ENCODE measurements around the gene ARHGDIG.

Gene ARHGDIG

GRCh38 chr16:296806-297510 is 16.6 kb downstream of the ARHGDIG start:
- FAIRE-seq (no peak), DNase-seq (ENCODE audit: low spot score) (no peak)

DNA sequence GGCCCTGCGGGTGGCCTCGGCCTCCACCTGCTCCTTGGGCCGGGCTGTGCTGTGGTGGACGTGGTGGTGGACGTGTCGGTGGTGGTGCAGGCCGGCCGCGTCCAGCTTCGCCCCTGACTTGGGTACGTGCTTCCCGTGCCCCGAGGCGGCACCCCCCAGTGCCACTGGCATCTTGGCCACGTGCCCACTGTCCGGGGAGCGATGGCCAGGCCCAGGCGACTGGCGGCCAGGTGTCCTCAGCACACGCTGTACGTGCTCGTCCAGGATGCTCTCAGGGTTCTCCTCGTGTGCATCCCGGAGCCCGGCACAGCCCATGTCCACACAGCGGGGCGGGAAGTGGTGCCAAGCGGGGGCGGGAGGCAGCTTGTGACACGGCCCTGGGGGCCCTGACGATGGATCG is 17.4 kb downstream of the ARHGDIG start:
- DNase-seq (ENCODE audit: low spot score) (no peak), FAIRE-seq (no peak)

DNA sequence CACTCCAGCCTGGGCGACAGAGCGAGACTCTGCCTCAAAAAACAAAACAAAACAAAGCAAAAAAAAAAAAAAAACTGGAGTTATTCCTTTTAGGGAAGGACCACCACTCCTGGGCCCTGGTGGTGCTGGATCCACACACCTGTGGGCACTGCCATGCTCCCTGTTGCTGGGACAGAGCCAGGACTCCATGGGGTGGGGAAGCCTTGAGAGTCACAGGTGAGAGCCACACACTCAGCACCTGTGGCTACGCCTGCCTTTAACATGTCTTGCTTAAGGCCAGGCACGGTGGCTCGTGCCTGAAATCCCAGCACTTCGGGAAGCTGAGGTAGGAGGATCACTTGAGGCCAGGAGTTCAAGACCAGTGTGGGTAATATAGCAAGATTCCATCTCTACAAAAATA is 20.8 kb downstream of the ARHGDIG start:
- FAIRE-seq (no peak), DNase-seq (ENCODE audit: low spot score) (no peak)

DNA sequence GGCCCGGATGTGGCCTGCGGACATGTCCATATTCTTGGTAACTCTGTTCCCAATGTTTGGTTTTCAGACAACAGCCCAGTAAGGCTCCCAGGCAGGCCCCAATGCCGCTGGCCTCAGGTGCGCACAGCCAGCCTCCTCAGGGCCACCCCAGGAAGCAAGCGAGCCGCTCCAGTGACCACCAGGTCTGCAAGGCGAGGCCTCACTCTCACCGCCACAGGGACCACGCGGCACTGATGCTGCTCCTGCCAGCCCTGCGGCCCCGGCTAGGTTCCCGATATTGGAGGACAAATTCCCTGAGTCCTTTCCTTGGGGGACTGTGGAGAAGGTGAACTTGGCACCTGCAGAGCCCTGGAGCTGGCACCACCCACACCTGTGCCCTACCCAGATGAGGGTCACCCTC is 21.6 kb downstream of the ARHGDIG start:
- no peak for DNase-seq (ENCODE audit: low spot score)
- no peak for FAIRE-seq

DNA sequence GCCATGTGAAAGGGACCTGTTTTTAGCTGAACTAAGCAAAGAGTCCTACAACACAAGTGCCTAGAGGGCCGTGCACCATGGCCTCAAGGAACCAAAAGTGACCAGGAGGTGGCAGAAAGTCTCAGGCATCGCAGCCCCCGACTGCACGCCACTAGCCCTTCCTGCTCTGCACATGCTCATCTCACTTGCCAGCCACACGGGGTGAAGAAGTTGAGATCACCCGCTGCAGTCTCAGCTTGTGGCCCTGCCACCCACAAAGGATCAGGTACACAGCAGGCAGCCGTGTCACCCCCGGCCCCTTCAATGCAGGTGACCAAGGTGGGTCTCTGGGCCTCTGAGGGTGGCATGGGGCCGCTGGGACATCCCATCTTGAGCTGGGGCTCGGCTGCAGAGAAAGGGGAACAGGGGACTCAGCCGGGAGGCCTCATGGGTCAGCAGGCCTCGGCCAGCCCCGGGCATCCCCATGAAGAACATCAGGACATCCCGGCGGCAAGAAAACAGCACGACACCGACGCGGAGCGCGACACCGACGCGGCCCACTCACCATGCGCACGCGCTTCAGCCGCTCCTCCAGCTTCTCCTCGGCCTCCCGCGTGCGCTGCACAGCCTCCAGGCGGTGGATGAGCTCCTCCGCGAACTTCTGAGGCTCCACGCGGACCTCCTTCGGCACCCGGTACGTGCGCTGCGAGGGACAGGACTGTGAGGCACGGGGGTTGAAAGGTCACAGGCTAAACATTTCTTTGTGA is 23.5 kb downstream of the ARHGDIG start:
- DNase-seq (ENCODE audit: low spot score) (no peak), FAIRE-seq (no peak)

GRCh38 chr16:305916-306626 is 25.7 kb downstream of the ARHGDIG start:
- DNase-seq (ENCODE audit: low spot score) = no peak
- no peak for FAIRE-seq

GRCh38 chr16:306911-307370 is 26.6 kb downstream of the ARHGDIG start:
- DNase-seq (ENCODE audit: low spot score) (no peak), FAIRE-seq (no peak)

DNA sequence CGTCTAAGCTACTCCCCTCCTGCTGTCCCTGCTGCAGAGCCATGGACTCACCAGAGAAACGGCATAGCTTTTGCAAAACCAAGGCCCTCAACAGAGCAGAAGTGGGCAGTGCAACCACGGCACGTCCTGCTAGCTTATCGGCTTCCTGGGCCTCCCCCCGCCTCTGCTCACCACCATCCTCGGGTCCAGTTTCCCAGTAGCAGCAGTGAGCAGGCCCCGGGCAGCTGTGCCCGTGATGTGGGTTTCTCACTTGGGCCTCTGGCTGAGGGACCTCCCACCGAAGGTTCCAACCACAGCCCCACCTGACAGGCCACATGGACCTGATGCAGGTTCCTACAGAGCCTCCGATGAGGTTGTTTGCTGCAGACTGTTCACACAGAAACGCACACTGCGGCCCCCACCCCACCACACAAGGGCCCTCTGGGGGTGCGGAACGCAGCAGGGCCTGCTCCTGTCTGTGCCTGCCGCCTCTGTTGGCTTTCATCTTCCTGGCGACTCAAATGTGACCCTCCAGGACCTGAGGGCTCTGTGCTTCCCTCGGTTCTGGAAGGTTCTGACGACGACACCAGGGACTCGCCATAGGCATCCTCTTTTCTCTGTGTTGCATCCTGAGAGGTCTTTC is 27.4 kb downstream of the ARHGDIG start:
- DNase-seq (ENCODE audit: low spot score) = no peak

GRCh38 chr16:309476-309875 is 29.1 kb downstream of the ARHGDIG start:
- no peak for DNase-seq (ENCODE audit: low spot score)
- no peak for FAIRE-seq

More for the DNA sequence above, 27.4 kb downstream of the ARHGDIG start:
- FAIRE-seq = no peak

DNA sequence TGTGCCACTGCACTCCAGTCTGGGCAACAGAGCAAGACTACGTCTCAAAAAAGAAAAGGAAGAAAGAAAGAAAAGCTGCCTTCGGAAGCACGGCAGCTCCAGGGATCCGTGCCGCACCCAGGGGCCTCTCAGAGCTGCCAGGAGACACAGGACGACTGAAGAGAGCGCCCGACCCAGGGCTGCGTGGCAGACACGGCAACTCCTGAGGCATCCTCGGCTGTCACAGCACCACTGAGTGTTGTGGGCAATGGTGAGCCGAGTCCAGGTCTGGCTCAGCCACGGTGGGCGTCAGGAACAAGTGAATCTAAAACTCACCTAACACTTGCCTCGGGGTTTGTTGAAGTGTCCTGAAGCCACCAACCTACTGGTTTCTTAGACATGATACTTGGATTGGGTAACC is 31.3 kb downstream of the ARHGDIG start:
- FAIRE-seq (no peak), DNase-seq (ENCODE audit: low spot score) (no peak)

- FAIRE-seq = no peak
- DNase-seq (ENCODE audit: low spot score) = no peak
These were observed 34.0 kb downstream of the ARHGDIG start for GRCh38 chr16:314351-314750.

DNA sequence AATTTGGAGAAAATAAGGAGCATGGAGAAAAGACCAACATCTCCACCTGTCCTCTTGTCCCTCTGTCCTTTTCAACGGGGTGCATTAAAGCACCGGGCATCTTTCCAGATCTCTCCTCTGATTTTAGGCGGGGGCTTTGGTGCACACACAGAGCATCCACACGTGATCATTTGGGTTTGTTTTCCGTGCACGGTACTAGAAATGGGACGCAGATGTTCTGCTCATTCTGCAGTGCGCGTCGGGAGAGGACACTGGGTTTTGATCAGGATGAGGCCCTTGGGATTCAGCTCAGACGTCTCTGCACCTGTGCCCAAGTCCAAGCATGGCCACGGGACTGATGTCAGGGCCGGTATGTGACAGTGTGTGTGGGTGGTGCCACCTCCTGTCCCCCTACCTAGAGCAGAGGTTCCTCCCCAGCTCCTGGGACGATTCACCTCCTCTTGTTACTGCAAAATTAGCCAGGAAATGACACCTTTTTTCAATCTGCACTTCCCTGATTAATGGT is 34.5 kb downstream of the ARHGDIG start:
- FAIRE-seq = no peak
- no peak for DNase-seq (ENCODE audit: low spot score)

GRCh38 chr16:316741-317464 is 36.5 kb downstream of the ARHGDIG start:
- FAIRE-seq (no peak), DNase-seq (ENCODE audit: low spot score) (no peak)

DNA sequence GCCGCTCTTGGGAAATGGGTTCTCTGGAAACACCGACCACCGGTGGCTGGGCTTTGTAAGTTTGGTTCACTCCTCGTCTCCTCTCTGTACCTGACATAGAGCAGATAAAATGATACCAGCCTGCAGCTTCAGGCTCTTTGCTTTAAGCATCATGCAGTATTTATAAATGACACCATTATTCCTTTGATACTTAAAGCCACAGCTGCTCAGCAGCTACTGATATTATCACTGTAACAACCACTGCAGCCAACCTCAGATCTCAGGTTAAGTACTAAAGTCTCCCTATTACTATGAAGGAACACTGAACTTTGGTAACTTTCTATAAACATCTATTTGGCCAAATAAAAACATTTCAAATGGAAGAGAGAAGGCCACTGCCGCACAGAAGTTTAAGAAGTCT is 37.2 kb downstream of the ARHGDIG start:
- FAIRE-seq = no peak
- DNase-seq (ENCODE audit: low spot score) = no peak

GRCh38 chr16:318628-319027 is 38.2 kb downstream of the ARHGDIG start:
- FAIRE-seq (no peak), DNase-seq (ENCODE audit: low spot score) (no peak)

GRCh38 chr16:320206-320605 is 39.8 kb downstream of the ARHGDIG start:
- DNase-seq (ENCODE audit: low spot score) (no peak), FAIRE-seq (no peak)

DNA sequence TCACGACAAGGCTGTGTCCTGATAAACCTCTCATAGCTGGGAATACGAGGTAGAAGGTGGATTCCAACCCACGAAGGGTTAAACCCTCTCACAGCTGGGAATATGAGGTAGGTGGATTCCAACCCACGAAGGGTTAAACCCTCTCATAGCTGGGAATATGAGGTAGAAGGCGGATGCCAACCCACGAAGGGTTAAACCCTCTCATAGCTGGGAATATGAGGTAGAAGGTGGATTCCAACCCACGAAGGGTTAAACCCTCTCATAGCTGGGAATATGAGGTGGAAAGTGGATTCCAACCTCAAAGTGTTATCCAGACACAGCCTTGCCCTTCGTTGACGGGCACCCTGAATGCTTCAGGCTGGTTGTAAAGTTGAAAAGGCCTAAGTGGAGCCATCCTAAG is 41.1 kb downstream of the ARHGDIG start:
- DNase-seq (ENCODE audit: low spot score) = no peak
- FAIRE-seq = no peak

DNA sequence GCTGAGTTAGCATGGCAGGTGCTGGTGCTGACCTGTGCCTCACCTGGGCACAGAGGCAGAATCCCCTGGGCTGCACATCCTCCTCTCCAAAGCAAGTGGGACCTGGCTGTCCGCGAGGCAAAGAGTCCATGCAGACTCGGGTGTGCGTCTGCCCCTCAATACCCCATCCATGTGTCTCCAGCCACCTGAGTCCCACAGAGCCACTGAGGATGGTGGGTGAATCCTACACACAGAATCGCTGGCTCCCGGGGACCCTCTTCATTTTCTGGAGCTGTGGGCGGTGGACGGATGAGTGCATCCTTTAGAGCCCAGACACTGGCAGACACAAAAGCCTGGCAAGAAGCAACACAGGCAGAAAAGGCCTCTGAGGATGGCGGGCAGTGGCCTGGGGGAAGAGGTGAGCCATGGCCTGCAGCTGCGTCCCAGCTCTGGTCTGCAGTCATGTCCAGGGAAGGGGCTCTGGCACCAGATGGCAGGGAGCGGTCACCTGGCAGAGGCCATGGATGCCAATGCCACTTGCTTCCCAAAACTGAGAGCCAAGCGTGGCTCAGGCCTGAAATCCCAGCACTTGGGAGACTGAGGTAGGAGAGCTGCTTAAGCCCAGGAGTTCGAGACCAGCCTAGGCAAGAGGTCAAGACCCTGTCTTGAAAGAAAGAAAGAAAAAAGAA is 42.2 kb downstream of the ARHGDIG start:
- DNase-seq (ENCODE audit: low spot score) (no peak), FAIRE-seq (no peak)

GRCh38 chr16:324201-324450 is 43.7 kb downstream of the ARHGDIG start:
- FAIRE-seq (no peak), DNase-seq (ENCODE audit: low spot score) (no peak)

DNA sequence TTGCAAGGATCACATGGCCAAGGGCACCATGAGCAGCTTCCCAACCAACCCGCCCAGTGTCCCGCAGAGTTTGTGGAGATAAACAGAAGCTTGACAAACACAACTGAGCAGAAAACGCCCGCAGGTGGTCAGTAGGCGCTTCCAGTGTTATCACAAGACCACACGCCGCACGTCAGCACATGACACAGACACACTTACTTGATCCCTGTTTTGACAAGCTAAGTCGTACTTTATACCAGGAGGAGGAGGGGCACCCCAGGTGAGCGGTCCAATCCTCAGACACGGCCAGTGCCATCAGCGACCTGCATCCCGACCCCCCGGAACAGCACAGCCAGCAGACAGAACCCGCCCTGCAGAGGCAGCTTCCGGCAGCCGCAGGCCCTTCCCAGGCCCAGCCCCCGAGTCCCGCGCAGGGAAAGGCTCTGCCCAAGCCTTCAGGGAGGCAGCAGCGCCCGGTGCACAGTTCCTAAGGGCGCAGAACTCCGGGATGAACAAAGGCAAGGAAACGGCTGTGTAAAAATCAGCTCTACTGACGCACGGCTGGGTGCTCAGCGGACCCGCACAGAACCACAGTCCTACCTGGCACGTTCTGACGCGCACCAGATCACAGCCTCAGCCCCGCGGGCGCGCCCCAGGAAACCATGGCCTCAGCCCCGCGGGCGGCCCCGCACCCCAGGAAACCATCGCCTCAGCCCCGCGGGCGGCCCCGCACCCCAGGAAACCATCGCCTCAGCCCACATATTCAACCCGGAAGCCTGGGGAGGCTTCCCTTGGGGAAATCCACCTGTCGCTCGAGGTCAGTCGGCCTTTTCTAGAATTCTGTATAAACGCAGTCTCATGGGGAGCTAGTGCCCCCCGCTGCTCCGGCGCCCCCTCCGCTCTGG is 44.3 kb downstream of the ARHGDIG start:
- FAIRE-seq (no peak), DNase-seq (ENCODE audit: low spot score) (no peak)

All from RCC 7860 (cell line).